Calu3 (cell line): ENCODE data around the gene PLK4. TPM values are rescaled to one million over a fixed set of nuclear protein-coding genes. Genes with fewer than 3 reads are reported as not detected.

Source experiments
- BruUV-seq: library from RNA; stranded (reverse); fragments of 400-500 nt; replicated peaks from 2 replicates; lab custom pipeline; 2021; lab: Mats Ljungman, UMichigan
- CTCF ChIA-PET: fragments of 300-600 bp; sonication (Branson Sonifier 250); formaldehyde crosslinking; loops from one replicate; lab custom pipeline; 2022; ENCODE audit warnings: antibody characterized with exemption; lab: Charles Lee
- DNase-seq: peaks from one replicate; pipeline ENCODE4 v3.0.0; 2022
- H3K27ac Mint-ChIP-seq: one replicate; pipeline ENCODE4 v1.8.0; 2022; ENCODE audit warnings: mixed read lengths; ENCODE audit not compliant: unreplicated experiment
- H3K27me3 Mint-ChIP-seq: one replicate; pipeline ENCODE4 v1.8.0; 2022; ENCODE audit warnings: mixed read lengths; ENCODE audit not compliant: unreplicated experiment
- H3K36me3 Mint-ChIP-seq: one replicate; pipeline ENCODE4 v1.8.0; 2022; ENCODE audit warnings: mild to moderate bottlenecking, moderate library complexity, mixed read lengths; ENCODE audit not compliant: insufficient read depth, unreplicated experiment
- H3K4me1 Mint-ChIP-seq: one replicate; pipeline ENCODE4 v1.8.0; 2022; ENCODE audit warnings: mild to moderate bottlenecking, low read depth, mixed read lengths; ENCODE audit not compliant: unreplicated experiment
- H3K4me3 Mint-ChIP-seq: one replicate; pipeline ENCODE4 v1.8.0; 2022; ENCODE audit warnings: mild to moderate bottlenecking, low read depth, moderate library complexity, mixed read lengths; ENCODE audit not compliant: unreplicated experiment
- H3K9me3 Mint-ChIP-seq: one replicate; pipeline ENCODE4 v1.8.0; 2022; ENCODE audit warnings: low read depth, mixed read lengths; ENCODE audit not compliant: unreplicated experiment
- intact Hi-C: fragments of 100-400 bp; cut with micrococcal nuclease; formaldehyde crosslinking; loops from one replicate; pipeline ENCODE4 v1.10.0; 2022; ENCODE audit not compliant: unreplicated experiment
- total RNA-seq: library from RNA; stranded (reverse); gene quantifications from 2 replicates; pipeline ENCODE4 v1.2.3, GENCODE V29; 2022
- TF ChIP-seq, protein P1 (sequence below): fragments of 200-600 bp; IDR thresholded peaks from one replicate; pipeline ENCODE4 v1.8.0; 2022; ENCODE audit warnings: antibody characterized with exemption; ENCODE audit not compliant: unreplicated experiment

Gene PLK4
- total RNA-seq, 1 experiment from 2014 or later = 22.3 TPM

GRCh38 chr4:127870281-127870680 is 10.4 kb upstream of the PLK4 start:
- Mint-ChIP-seq H3K9me3 (peaks cover 2% of the 10 kb centered on the region), H3K4me1 (peaks cover 9% of the 10 kb centered on the region), H3K4me3 (no peak overlapping the region), H3K27me3 (no peaks in the 10 kb centered on the region), H3K27ac (no peak overlapping the region), H3K36me3 (no peaks in the 10 kb centered on the region)
- CTCF ChIA-PET = no interaction called here
- intact Hi-C loops = no loop called here
- no peak for DNase-seq
- BruUV-seq = no TSS peak
- TF ChIP-seq, protein P1, sequence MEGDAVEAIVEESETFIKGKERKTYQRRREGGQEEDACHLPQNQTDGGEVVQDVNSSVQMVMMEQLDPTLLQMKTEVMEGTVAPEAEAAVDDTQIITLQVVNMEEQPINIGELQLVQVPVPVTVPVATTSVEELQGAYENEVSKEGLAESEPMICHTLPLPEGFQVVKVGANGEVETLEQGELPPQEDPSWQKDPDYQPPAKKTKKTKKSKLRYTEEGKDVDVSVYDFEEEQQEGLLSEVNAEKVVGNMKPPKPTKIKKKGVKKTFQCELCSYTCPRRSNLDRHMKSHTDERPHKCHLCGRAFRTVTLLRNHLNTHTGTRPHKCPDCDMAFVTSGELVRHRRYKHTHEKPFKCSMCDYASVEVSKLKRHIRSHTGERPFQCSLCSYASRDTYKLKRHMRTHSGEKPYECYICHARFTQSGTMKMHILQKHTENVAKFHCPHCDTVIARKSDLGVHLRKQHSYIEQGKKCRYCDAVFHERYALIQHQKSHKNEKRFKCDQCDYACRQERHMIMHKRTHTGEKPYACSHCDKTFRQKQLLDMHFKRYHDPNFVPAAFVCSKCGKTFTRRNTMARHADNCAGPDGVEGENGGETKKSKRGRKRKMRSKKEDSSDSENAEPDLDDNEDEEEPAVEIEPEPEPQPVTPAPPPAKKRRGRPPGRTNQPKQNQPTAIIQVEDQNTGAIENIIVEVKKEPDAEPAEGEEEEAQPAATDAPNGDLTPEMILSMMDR = no peak

- Mint-ChIP-seq H3K36me3 (no peaks in the 10 kb centered on the region), H3K27me3 (no peaks in the 10 kb centered on the region), H3K9me3 (peaks cover 2% of the 10 kb centered on the region), H3K27ac (peak overlapping the region; percentile 7), H3K4me1 (peaks cover 9% of the 10 kb centered on the region), H3K4me3 (no peak overlapping the region)
- intact Hi-C loops = no loop called here
- no peak for DNase-seq
- no TSS peak for BruUV-seq
- CTCF ChIA-PET = no interaction called here
- TF ChIP-seq, protein P1 = no peak
Observed at GRCh38 chr4:127870688-127871087, 10.0 kb upstream of the PLK4 start.

DNA sequence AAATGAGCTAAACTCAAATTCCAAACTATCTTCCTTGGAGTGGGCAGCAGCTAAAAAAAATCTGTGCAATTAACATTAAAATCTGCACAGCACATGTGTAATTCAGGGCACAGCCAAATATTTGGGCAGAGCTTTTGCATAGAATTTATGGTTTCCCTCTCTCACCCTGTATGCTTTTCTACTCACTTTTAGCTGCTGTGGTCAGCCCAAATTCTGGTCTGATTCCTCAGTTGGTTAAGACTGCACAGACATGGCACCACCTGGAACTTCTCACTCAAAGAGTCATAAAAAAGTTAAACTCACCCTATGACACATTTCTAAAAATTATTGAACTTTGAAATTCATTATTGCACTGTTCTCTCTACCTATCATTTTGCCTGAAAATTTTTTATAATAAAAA is 4.9 kb upstream of the PLK4 start:
- intact Hi-C loops = no loop called here
- H3K4me3 Mint-ChIP-seq = no peak overlapping the region
- CTCF ChIA-PET = no interaction called here
- no TSS peak for BruUV-seq
- H3K4me1 Mint-ChIP-seq = peaks cover 4% of the 10 kb centered on the region
- peaks cover 2% of the 10 kb centered on the region for H3K9me3 Mint-ChIP-seq
- TF ChIP-seq, protein P1 = no peak
- H3K27me3 Mint-ChIP-seq = no peaks in the 10 kb centered on the region
- DNase-seq = no peak
- H3K27ac Mint-ChIP-seq = no peak overlapping the region
- peaks cover 10% of the 10 kb centered on the region for H3K36me3 Mint-ChIP-seq

DNA sequence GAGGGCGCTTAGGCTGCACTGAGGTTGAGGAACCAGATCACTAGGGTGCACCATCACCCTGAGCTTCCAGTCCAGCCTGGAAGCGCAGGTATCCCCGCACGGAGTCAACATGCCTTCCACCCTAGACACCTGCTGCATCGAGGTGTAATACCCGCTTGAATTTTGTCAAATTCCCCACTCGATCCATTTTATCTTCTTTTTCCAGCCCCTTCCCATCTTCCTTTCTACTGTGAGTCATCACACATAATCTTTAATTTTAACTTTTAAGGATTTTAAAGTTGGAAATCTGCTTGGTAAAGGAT is 821 bp downstream of the PLK4 start:
- TF ChIP-seq, protein P1 = no peak
- peak overlapping the region; percentile 91 for H3K27ac Mint-ChIP-seq

More for the DNA sequence above, 821 bp downstream of the PLK4 start:
- H3K4me3 Mint-ChIP-seq = peak overlapping the region; percentile 88
- no peaks in the 10 kb centered on the region for H3K9me3 Mint-ChIP-seq
- no peak for DNase-seq
- CTCF ChIA-PET = interaction anchor here (1.2 kb wide), 1 partner anchor 179 kb away, joined by 3 read pairs; the partner anchor contains the start of gene LARP1B
- no peaks in the 10 kb centered on the region for H3K4me1 Mint-ChIP-seq
- H3K36me3 Mint-ChIP-seq = peaks cover 32% of the 10 kb centered on the region
- intact Hi-C loops = no loop called here
- BruUV-seq = no TSS peak
- H3K27me3 Mint-ChIP-seq = no peaks in the 10 kb centered on the region
